ENCODE data around the gene GPR78. TPM values are rescaled to one million over a fixed set of nuclear protein-coding genes. Genes with fewer than 3 reads are reported as not detected.

GPR78 gene
- total and polyA plus RNA-seq, 2 of the 8 experiments (the other 6 are each of a cell fraction or from before 2014, with no cell fraction given) = 1.0 to 3.0 TPM

DNA sequence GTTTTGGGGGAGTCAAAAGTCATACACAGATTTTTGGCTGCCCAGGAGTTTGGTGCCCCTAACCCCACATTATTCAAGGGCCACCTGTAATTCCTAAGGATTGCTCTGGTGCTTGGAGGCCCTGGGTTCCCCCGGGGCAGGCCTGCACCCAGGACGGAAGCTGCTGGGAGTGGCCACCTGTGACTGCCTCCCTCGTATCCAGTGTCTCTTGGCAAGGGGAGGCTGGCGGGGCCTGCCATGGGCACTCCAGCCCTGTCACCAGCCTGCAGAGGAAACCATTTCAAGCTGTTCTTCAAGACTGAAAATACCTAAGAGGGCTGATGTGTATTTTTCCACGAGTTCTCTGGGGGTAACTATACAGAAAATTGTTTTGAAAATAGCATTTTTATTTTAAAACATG is 24.5 kb upstream of the GPR78 start:
- CTCF ChIA-PET (ENCODE audit: partially characterized antibody) = interaction anchor here (1.1 to 2.8 kb wide), 7 partner anchors 9 to 52 kb away, joined by 3 to 12 read pairs (median 4); no protein-coding TSS in a partner anchor
- Histone ChIP-seq H3K18ac (ENCODE audit: extremely low read depth, low read length) (no peak overlapping the region), H3K4me2 (ENCODE audit: insufficient read depth in 1 of 2, low read depth in 2 of 2, low read length in 2 of 2) (no peak overlapping the region), H3K56ac (replicated peaks; ENCODE audit: insufficient read length, low read depth, low read length) (no peak overlapping the region), H2AFZ (ENCODE audit: low read length) (no peak overlapping the region), H2AK5ac (ENCODE audit: low read depth, low read length) (no peak overlapping the region), H2BK5ac (ENCODE audit: low read depth, low read length) (no peak overlapping the region), H3K4ac (replicated peaks; ENCODE audit: insufficient read length, low read depth, low read length) (no peak overlapping the region), H3K4me1 (replicated peaks in 1 of 4; ENCODE audit: control insufficient read depth in 3 of 4, insufficient read depth in 4 of 4, low read length in 3 of 4) (peaks cover 0 to 8% (median 4%) of the 10 kb centered on the region in 4 experiments; a peak in 4 of 7 replicates), H3K27me3 (replicated peaks in 1 of 4; ENCODE audit: control insufficient read depth in 3 of 4, extremely low read depth in 1 of 4, insufficient read depth in 3 of 4, low read length in 3 of 4) (no peaks in the 10 kb centered on the region), H3K9ac (replicated peaks in 1 of 4; ENCODE audit: extremely low read depth in 1 of 4, low read depth in 3 of 4, low read length in 3 of 4) (no peak overlapping the region), H3K23me2 (ENCODE audit: low read depth, low read length) (no peaks in the 10 kb centered on the region), H3K36me3 (ENCODE audit: control insufficient read depth in 2 of 4, insufficient read depth in 4 of 4, low read length in 3 of 4) (no peaks in the 10 kb centered on the region), H4K91ac (replicated peaks; ENCODE audit: insufficient read length, low read length) (no peak overlapping the region), H2BK120ac (replicated peaks; ENCODE audit: low read depth, low read length) (no peak overlapping the region), H2BK20ac (ENCODE audit: low read length) (no peak overlapping the region), H3K79me2 (ENCODE audit: control insufficient read depth in 1 of 2, insufficient read depth in 2 of 2, low read length in 2 of 2) (no peaks in the 10 kb centered on the region), H3K14ac (ENCODE audit: insufficient read length) (no peak overlapping the region), H3K79me1 (ENCODE audit: low read depth, low read length) (no peaks in the 10 kb centered on the region), H3K27ac (ENCODE audit: low read depth, low read length) (no peak overlapping the region), H2BK15ac (ENCODE audit: low read length) (no peak overlapping the region), H3K9me3 (ENCODE audit: insufficient read depth in 2 of 2, low read depth in 1 of 2, low read length in 1 of 2) (no peaks in the 10 kb centered on the region), H3K4me3 (ENCODE audit: extremely low read depth in 1 of 4, insufficient read depth in 2 of 4, low read depth in 3 of 4, low read length in 4 of 4) (no peak overlapping the region), H4K8ac (ENCODE audit: extremely low read depth, insufficient read depth, low read length) (no peak overlapping the region), H4K5ac (ENCODE audit: insufficient read length, low read depth, low read length) (no peak overlapping the region), H4K20me1 (replicated peaks in 1 of 2; ENCODE audit: control insufficient read depth in 1 of 2, insufficient read depth in 2 of 2, low read length in 2 of 2) (no peaks in the 10 kb centered on the region), H3K23ac (ENCODE audit: insufficient read length) (no peak overlapping the region), H2BK12ac (ENCODE audit: low read depth, low read length) (no peak overlapping the region)
- POLR2A ChIA-PET (ENCODE audit: partially characterized antibody) = interaction anchor here (0.7 kb wide), 1 partner anchor 11 kb away, joined by 3 read pairs; no protein-coding TSS in a partner anchor
- no peak for DNase-seq (ENCODE audit: low read depth in 1 of 2, low spot score in 2 of 2)
- no peak for TF ChIP-seq ATF2 (IDR thresholded peaks at IDR 0.05; ENCODE audit: low read length)
- no peak for TF ChIP-seq EZH2 (IDR thresholded peaks at IDR 0.05; ENCODE audit: low read depth, low read length, severe bottlenecking)
- TF ChIP-seq EGR1 (IDR thresholded peaks at IDR 0.05; ENCODE audit: borderline replicate concordance, low read depth, low read length) = no peak
- no peak for TF ChIP-seq TAF1 (IDR thresholded peaks at IDR 0.05; ENCODE audit: low read depth, low read length)
- no peak for TF ChIP-seq ASH2L (IDR thresholded peaks at IDR 0.05; ENCODE audit: low read length)
- TF ChIP-seq NRF1 (IDR thresholded peaks at IDR 0.05; ENCODE audit: low read depth, low read length) = no peak
- no peak for TF ChIP-seq CEBPB (IDR thresholded peaks at IDR 0.05; ENCODE audit: low read depth, low read length)
- no peak for TF ChIP-seq BCL11A (IDR thresholded peaks at IDR 0.05; ENCODE audit: low read depth in 2 of 2, low read length in 2 of 2)
- TF ChIP-seq YY1 (IDR thresholded peaks at IDR 0.05; ENCODE audit: low read depth, low read length) = no peak
- TF ChIP-seq RXRA (IDR thresholded peaks at IDR 0.05; ENCODE audit: insufficient read depth, low read depth, low read length) = no peak
- 95% methylated on average over 5 of the region's 5 CpGs; no CpG with 5 or more reads in 1 of the 2 experiments for WGBS, 2 experiments (ENCODE audit: extremely low coverage in 1 of 2, insufficient coverage in 1 of 2, insufficient read length in 1 of 2, insufficient replicate concordance in 2 of 2, low coverage in 1 of 2, low lambda C conversion rate in 2 of 2, missing lambda C conversion rate in 1 of 2)
- no peak for FAIRE-seq

Data from H1 (cell line).